GM18519 (cell line): ENCODE results near the gene SAAL1.

ENCODE experiments used
- ATAC-seq: cut with Tn5 transposase; IDR thresholded peaks from one replicate; pipeline ENCODE4 v1.9.1; 2021; ENCODE audit warnings: mild to moderate bottlenecking, moderate library complexity; ENCODE audit not compliant: unreplicated experiment, low FRiP score

Gene SAAL1

DNA sequence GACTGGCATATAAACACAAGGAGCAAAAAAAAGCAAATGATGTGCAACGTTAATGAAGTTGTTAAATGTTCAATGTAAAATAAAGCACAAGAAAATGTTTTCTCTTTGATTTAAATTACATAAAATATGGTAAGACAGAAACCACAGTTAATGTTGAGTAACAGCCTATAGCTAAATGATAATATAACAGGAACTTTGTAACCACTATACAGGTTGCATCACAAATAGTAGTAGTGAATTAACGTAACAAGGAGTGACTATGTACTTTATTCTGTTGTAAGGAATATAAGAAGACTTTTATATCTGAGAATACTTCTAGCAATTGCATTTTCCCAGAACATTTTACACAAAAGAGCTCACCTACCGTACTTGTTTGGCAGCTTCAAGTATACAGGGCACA is 16.9 kb downstream of the SAAL1 start:
- ATAC-seq = no peak

DNA sequence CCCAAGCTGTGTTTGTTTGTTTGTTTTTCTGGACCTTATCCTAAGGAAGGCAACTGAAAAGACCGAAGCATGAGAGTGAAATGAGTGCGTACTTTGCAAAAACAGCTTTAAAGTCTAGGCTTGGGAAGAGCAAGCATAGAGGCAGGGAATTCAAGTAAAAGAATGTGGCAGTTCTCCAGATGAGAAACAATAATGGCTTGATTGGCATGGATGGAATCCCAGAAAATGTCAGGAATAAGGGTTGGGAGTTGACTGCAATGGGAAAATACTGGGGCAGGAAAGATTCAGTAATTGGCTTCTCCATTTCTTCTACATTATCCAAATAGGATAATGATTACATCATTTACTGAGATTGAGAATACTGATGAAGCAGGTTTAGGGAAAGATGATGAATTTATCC is 17.5 kb downstream of the SAAL1 start:
- ATAC-seq = no peak

DNA sequence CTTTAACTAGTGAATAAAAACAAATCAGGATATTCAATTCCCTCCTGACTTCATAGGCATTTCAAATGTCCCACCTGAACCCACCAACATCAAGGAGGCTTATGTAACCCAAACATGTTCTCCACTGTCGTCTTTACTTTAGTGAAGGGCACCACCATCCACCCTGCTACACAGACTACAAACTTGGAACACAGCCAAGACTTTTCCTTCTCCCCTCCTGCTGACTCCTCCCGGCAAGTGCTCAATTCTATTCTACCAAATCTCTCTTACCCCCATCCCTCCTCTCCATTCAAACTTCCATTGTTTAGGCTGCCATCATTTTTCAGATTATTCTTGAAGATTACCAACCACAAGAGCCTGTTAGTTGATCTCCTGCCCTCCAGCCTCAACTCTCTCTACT is 24.3 kb downstream of the SAAL1 start:
- ATAC-seq = no peak

GRCh38 chr11:18080451-18080850 is 25.4 kb downstream of the SAAL1 start:
- no peak for ATAC-seq

DNA sequence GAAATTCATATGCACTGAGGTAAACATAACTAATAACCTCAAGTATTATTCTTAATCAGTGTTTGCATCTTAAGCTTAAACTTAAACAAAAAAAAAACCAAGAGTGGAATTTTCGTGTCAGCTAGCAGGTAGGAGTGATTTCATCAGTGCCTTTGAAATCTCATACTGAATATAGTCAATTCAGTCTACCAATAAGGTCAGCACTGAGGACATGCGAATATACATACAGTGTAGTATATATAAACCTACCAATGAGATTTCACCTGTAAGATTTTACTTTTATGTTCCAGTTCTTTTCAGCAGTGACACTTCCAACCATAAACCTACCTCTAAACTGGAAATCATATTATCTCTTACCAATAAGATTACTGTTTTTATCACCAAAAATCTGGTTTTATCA is 27.0 kb downstream of the SAAL1 start:
- no peak for ATAC-seq

GRCh38 chr11:18075444-18075843 is 30.4 kb downstream of the SAAL1 start:
- no peak for ATAC-seq

DNA sequence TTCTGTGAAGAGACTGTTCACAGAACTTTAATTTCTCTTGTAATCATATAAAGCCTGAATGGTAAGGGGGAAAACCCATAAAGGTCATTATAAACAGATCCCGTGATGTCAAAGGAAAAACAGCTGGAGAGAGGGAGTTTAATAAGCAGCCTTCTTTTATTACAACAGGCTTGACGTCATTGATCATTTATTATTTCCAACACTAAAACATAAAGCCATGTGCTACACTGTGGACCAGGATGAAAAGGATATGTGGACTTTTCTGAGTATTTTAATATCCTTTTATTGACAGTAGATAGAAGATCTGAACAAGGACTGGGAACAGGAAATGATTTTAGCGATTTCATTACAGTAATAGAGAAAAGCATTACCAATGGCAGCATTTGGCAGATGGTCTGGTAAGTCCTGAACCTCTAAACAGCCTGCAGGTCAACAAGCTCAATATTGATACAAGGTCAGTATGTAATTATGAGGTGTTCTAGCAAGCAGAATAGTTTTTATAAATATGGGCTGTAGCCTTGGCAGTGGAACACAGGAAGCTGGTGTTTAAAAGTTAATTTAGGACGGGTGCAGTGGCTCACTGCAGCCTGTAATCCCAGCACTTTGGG is 34.7 kb downstream of the SAAL1 start:
- ATAC-seq = no peak

DNA sequence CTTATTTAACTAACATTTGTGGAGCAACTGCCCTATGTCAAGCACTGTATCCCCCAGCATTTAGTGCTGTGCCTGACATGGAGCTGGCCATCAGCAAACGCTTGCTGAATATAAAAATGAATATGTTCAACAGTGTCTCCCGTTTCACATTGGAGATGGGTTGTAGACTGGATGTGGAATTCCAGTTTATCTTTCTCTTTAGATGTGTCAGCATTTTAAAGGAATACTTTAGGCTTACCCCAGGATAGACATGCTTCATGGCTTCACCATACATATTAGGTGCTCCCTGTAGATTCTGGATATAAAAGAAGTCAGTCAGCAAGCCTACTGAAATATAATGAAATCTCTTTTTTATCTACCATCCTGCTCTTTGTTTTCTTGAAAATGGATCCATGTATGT is 38.5 kb downstream of the SAAL1 start:
- no peak for ATAC-seq

DNA sequence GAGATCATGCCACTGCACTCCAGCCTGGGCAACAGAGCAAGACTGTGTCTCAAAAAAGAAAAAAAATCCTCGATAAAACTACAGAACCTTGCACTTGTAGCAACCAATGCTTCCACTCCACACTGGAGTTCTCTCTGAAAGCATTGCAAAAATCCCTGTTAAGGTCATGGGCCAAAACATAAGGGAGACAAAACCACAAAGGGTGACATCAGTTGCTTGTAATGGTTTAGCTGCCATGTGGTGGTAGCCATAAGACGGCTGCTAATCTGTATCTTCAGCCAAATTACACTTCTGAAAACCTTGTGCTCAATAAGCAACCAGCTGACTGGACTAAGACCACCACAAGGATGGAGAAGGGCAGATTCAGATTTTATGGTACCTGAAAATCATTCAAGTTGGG is 39.3 kb downstream of the SAAL1 start:
- no peak for ATAC-seq

- ATAC-seq = no peak
Observed at GRCh38 chr11:18065572-18065971, 40.3 kb downstream of the SAAL1 start.

DNA sequence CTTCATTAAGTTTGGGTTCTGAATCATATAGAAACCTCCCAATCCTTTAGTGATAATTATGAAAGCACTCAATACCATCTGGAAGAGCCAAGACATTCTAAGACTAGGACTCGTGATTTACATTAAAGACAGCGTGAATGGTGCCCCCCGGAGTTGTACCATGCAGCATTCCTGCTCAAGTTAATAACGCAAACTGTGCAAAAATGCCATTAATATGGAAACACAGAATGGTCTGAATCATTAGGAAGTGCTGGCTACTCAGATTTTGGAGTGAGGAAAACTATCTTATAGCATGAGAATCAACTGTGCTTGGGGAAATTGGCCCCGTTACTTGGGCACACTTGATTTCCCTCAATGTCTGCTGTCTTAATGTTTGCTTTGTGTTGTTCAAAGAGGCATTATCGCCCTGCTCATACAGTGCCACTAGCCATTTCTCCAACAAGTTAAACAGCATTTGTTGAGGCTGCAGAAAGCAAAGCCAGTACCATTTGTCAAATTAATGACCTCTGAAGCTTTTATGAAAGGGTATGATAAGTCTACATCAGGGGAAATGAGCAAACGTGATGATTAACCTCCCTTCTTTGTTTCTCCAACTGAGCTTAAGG is 41.3 kb downstream of the SAAL1 start:
- ATAC-seq = no peak

GRCh38 chr11:18063862-18064434 is 41.9 kb downstream of the SAAL1 start:
- ATAC-seq = no peak

- ATAC-seq = no peak
Observed at GRCh38 chr11:18063125-18063524, 42.8 kb downstream of the SAAL1 start.

DNA sequence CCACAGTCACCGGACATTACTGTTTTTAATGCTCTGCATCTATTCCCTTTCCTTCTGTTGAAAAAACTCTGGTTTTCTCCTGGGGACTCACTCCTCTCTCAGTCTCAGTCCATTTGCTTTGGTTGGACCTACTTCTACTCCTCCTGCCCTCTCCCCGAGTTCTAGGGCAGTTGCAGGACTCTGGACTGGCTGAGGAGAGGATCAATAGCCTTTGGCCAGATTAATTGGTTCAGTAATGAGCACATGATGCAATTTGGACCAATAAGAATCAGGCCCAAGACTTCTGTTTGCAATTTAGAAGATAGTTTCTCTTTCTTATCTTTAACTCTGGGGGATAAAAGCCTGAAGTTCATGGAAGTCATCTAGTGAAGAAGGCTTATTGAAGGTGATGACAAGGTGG is 44.5 kb downstream of the SAAL1 start:
- ATAC-seq = no peak

DNA sequence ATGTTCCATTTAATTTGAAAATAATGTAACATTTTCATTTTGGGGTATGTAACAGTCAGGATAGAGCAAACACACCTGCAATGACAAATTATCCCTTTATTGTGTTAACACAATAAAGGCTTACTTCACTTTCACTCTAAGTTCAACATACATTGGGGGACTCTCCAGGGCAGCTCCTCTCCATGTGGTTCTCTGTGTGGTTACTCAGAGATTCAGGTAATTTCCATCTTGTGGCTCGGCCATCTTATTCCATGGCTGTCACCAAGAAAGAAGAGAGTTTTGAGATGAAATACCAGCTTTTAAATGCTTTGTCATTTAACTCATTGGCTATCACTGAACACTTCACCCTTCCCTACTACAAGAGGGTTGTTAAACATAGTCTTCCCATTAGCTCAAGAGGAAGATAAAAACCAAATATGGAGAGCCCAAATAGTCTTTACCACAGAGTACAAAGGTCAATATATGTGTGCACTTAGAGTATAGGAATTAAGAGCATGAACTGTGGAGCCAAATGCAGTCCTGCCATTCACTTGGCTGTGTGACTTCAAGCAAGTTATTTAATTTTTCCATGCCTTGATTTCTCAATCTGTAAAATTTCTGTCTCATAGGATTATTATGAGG is 49.2 kb downstream of the SAAL1 start:
- no peak for ATAC-seq

DNA sequence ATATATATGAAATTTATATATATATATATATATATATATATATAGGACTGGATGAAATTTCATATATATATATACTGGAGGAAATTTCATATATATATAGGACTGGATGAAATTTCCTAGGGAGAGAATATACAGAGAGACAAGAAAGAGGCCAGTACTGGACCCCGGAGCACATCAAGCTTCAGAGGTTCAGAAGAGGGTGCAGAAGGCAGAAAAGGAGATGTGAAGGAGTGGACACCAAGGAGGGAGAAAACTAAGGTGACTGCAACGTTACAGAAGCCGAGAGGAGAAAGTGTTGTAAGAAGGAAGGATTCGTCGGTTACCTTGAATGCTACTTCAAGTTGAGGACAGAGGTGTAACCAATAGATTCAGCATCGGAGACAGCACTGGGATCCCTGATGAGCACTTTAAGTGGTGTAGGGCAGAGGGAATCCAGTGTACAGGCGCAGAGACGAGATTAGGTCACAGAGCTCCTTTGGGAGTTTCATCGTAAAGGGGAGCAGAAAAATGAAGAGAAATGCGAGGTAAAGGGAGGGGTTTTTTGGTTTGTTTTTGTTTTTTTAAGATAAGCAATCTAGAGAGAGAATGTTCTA is 51.3 kb downstream of the SAAL1 start:
- ATAC-seq = no peak

- ATAC-seq = no peak
Observed at GRCh38 chr11:18050848-18051247, 55.0 kb downstream of the SAAL1 start.

- no peak for ATAC-seq
Observed at GRCh38 chr11:18046116-18046777, 59.6 kb downstream of the SAAL1 start, which contains the start of gene TPH1. Gene TPH1, minus strand, starts transcription at chr11:18046269. Its CDS starts 5,507 bp downstream, at chr11:18040762.

DNA sequence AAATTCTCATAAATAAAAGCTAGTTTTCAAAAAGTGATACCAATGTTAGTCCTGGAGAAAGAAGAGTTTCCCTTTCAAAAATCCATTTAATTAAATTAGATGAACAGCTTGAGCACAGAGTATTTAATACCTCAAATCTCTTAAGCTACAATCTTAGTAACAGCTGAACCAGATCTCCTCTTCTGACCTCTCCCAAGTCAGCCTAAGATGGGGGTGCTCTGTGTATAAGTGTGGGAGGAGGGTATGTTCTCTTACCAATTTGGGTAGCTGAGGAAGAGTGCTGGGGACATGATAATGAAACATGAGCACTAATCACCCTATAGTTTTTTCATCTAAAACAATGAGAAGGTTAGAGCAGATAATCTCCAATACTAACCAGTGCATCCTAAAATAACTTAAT is 69.4 kb downstream of the SAAL1 start:
- ATAC-seq = no peak
